B cell (primary cell): ENCODE data around the gene PHLDB1.

Source experiments
- CTCF ChIP-seq: fragments of 200-600 bp; IDR thresholded peaks from one replicate; pipeline ENCODE4 v1.8.0; 2022; ENCODE audit warnings: antibody characterized with exemption, mild to moderate bottlenecking
- EZH2 ChIP-seq: IDR thresholded peaks from 2 replicates; pipeline ENCODE4 v1.6.1; 2012; ENCODE audit warnings: borderline replicate concordance, low read depth, mild to moderate bottlenecking, moderate library complexity, low read length; ENCODE audit not compliant: insufficient read depth, poor library complexity, severe bottlenecking

- no peak for TF ChIP-seq CTCF
- TF ChIP-seq EZH2 = no peak
Measured at GRCh38 chr11:118641397-118642019, 34.1 kb downstream of the PHLDB1 start.
